Epithelial cell of prostate (primary cell): ENCODE measurements around the gene PCNX4.
"Not testable (repeated sequence)": the region's sequence is repeated elsewhere in the genome, so short reads cannot be mapped to it uniquely, and the experiment has no call there.

Experiments used
- DNase-seq: peaks from one replicate; pipeline ENCODE4 v3.0.0-alpha.2; 2011; ENCODE audit warnings: low read depth, low spot score
- H3K27ac ChIP-seq: fragments of 450-650 bp; 2 replicates; pipeline ENCODE4 v1.5.1; 2017; ENCODE audit warnings: mild to moderate bottlenecking

Gene PCNX4

DNA sequence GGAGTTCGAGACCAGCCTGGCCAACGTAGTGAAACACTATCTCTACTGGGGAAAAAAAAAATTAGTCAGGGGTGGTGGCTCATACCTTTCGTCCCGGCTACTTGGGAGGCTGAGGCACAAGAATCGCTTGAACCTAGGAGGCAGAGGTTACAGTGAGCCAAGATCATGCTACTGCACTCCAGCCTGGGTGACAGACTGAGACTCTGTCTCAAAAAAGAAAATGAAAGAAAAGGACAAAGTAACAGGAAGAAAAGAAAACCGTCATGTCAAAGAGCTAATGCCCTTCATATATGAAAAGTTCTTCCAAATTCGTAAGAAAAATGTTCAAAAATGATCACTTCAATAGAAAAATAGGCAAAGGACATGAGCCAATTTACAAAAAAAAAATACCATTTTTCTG lies 8.1 kb downstream of the PCNX4 start:
- DNase-seq: not testable (repeated sequence)

DNA sequence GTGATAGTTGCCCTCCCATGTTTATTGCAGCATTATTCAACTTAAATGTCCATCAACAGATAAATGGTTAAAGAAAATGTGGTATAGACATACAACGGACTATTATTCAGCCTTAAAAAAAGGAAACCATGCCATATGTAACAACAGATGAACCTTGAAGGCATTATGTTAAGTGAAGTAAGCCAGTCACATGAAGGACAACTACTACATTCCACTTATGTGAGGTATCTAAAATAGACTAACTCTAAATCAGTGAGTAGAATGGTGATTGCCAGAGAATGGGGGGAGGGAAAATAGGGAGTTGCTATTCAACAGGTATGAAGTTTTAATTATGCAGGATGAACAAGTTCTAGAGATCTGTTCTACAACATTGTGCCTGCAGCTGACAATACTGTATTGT lies 10.1 kb downstream of the PCNX4 start:
- no peak overlapping the region for H3K27ac ChIP-seq
- no peak for DNase-seq

More for the DNA sequence above, 8.1 kb downstream of the PCNX4 start:
- not testable (repeated sequence) for H3K27ac ChIP-seq

DNA sequence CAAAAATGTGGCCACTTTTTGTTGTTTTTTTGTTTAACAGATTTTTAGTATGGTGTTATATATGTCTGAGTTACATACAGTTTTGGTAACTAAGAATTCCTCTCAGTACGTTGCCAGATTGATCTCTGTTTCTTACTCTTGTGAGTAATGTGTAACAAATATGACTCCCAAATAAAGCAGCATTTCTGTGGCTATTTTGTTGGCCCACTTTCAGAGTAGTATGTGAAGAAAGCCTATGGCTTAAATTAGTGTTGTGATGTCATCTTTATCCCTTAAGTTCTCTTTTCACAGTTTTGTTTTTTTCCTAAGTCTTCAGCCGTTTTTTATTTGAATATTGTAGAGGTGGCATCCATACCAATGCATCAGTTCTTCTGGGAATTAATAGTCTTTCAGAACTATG lies 10.7 kb downstream of the PCNX4 start:
- no peak overlapping the region for H3K27ac ChIP-seq
- DNase-seq: no peak

DNA sequence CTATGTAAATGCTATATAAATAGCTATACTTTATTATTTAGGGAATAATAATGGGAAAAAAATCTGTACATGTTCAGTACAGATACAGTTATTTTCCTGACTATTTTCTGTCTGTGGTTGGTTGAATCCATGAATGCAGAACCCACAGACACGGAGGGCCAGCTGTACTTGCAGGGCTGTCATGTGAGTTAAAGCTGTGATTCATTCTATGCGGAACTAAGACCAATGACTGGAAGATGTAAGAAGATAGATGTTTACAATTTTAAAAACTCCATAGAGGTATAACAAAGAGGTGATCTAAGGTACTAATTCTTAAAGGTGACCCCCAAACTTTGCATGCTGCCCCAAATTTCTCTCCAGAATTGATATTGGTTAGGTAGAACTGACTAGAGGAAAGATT lies 14.6 kb downstream of the PCNX4 start:
- no peak for DNase-seq
- no peak overlapping the region for H3K27ac ChIP-seq

DNA sequence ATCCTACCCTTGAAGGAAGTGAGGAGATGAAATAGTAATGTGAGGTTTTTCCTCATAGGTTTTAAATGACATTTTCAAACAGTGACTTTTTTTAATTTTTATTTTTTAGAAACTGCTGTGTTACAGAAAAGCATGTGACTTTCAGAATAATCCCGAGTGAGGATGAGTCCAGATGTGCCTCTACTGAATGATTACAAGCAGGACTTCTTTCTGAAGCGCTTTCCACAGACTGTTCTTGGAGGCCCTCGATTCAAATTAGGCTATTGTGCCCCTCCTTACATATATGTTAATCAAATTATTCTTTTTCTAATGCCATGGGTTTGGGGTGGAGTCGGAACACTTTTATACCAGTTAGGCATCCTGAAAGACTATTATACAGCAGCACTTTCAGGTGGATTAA lies 15.8 kb downstream of the PCNX4 start:
- no peak overlapping the region for H3K27ac ChIP-seq
- DNase-seq: no peak

DNA sequence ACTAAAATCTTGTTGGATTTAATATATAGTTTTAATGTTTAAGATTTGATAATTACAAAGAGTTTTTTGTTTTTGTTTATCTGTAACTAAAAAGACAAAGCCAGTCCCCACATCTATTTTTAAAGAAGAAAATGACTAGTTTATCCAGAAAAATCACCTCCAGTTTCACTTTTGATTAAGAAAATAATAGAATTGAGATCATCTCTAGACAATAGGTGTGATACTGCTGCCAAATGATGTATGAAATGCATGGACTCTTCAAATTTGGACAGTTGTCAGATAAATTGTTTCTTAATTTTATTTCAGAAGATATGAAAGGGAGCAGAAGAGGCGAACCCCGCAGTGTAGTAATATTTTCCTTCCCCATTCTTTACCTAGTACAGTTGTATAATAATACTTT lies 20.0 kb downstream of the PCNX4 start:
- no peak for DNase-seq
- H3K27ac ChIP-seq: no peak overlapping the region

DNA sequence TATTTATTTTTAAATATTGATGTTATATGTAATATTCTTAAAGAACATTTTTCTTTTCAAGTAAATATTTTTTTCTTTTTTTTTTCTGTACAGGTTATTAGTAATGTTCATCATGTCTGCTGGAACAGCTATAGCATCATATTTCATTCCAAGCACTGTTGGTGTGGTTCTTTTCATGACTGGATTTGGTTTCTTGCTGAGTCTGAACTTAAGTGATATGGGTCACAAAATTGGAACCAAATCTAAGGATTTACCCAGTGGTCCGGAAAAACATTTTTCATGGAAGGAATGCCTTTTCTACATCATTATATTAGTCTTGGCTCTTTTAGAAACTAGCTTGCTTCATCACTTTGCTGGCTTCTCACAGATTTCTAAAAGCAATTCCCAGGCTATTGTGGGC lies 23.2 kb downstream of the PCNX4 start:
- H3K27ac ChIP-seq: peak overlapping the region; percentile 54

DNA sequence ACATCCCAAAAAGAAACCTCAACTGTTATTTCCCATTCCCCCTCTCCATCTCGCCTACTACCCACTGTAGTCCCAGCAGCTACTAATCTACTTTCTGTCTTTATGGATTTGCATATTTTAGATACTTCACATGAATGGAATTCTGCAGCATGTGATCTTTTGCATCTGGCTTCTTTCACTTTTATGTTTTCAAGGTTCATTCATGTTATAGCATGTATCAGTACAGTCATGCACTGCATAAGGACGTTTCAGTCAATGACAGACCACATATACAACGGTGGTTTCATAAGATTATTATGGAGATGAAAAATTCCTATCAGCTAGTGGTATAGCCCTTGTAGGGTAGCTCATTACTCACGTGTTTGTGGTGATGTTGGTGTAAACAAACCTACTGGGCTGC lies 24.5 kb downstream of the PCNX4 start:
- peak; percentile 79 for DNase-seq
- peak overlapping the region; percentile 54 for H3K27ac ChIP-seq

More for the DNA sequence above, 23.2 kb downstream of the PCNX4 start:
- no peak for DNase-seq

DNA sequence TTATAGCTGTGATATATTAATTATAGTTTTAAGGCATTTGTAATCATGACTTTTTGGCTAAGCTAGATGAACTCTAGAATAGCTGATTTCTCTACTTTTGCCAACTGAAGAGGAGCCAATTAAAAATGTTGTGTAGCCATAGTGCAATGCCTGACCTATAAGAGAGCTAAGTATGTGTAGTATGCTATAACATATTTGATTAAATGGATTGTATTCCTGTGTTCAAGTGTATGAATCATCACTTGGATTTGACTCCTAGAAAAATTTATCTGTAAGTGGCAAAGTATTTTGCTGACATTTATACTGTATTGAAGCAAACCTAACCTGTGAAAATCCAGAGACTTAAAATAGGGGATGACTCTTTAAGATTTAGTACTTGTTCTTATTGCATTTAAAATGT lies 34.2 kb downstream of the PCNX4 start:
- no peak for DNase-seq
- H3K27ac ChIP-seq: no peak overlapping the region

DNA sequence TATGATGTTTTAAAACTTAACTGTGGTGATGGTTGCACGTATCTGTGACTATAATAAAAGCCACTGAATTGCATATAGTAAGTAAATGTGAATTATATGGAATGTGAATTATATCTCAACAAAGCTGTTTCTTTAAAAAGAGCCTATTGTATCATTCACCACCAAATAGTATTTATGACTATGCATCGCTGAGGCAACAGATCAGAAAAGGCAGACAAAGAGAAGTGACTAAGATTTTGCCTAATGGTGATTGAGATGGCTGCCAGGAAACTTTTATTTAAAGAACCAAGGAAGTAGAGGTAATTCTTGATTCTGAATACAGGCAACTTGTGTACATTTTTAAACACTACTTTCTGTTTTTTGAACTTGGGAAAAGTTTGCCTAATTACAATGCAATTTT lies 41.8 kb downstream of the PCNX4 start:
- no peak for DNase-seq
- H3K27ac ChIP-seq: peak overlapping the region; percentile 30

DNA sequence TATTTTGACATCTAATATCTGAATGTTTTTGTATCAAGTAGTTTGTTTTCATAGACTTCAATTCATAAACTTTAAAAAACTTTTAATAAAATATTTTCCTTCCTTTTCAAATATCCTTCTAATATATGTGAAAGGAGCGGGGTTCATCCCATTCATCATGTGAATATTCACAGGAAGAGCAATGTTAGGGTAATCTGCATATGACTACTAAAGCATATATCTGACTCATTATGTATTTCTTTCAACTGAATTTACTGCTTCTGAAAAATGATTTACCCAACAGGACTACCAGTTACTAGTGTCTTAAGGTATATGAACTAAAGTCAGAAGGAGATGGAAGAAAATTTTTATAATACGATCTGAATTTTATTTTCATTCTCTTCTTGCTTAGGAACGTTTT lies 43.0 kb downstream of the PCNX4 start:
- H3K27ac ChIP-seq: peak overlapping the region; percentile 30
- no peak for DNase-seq

DNA sequence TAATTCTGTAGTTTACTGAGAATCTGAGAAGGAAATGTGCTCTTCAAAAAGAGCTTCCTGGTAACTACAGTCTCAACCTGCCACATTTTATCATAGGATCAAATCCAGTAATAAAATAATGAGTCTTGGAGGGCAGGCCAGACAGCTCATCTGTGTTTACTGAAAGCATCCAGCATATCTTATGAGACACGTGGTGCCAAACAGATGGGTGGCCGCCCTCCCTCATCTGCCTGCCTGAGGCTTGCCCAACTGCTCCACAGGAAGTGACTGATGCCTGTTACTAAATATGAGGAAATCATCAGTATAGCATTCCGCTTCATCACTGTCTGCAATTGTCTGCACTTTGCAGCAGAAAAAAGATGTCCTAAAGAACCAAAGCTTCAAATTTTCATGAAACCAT lies 60.0 kb downstream of the PCNX4 start:
- peak overlapping the region; percentile 90 for H3K27ac ChIP-seq
- peak; percentile 89 for DNase-seq

DNA sequence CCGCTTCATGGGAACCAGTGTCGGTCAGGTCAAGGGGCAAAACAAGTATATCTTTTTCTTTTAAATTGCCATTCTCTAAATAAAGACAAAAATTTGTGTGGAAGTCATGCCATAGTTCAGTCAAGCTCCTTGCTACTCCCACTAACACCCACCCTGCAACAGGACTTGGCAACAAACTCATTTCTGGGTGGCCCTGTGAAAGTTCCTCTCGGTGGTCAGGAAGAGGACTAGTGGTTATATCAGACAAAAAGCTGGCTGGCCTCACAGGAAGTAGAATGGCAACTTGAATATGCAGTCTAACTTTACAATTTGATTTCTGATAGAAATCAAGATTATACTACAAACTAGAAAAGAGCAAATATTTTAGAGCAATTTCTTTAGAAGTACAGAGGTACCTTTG lies 62.3 kb downstream of the PCNX4 start:
- peak overlapping the region; percentile 90 for H3K27ac ChIP-seq
- no peak for DNase-seq

DNA sequence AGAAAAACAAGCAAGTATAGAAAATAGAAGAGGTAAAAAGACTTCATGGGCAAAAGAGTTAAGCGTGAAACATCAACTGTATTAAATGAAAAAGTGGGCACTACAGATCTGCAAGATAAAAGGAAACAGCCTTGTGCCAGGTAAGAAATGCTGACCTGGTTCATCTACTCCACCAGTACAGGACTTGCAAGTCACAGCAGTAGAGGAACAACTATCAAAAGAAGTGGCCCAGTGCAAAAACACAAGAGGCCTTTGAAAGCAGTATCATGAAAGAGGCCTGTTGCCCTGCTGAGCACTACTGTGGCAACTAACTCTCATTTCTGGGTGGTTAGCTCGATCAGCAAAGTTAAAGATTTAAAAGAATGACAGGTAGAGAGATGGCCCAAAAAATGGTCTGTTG lies 62.9 kb downstream of the PCNX4 start:
- peak overlapping the region; percentile 90 for H3K27ac ChIP-seq
- DNase-seq: no peak

DNA sequence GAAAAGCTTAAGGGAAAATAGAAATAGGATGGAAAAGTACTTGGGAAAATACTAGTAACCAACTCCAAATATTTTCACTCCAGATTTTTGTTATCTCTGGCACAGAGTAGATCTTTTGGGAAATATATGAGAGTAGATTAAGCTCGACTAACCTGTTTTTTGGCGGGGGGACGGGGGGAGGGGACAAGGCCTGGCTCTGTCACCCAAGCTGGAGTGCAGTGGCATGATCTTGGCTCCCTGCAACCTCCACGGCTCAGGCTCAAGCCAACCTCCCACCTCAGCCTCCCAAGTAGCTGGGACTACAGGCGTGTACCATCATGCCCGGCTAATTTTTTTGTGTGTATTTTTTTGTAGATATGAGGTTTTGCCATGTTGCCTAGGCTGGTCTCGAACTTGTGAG lies 68.7 kb downstream of the PCNX4 start:
- no peak overlapping the region for H3K27ac ChIP-seq
- DNase-seq: no peak

DNA sequence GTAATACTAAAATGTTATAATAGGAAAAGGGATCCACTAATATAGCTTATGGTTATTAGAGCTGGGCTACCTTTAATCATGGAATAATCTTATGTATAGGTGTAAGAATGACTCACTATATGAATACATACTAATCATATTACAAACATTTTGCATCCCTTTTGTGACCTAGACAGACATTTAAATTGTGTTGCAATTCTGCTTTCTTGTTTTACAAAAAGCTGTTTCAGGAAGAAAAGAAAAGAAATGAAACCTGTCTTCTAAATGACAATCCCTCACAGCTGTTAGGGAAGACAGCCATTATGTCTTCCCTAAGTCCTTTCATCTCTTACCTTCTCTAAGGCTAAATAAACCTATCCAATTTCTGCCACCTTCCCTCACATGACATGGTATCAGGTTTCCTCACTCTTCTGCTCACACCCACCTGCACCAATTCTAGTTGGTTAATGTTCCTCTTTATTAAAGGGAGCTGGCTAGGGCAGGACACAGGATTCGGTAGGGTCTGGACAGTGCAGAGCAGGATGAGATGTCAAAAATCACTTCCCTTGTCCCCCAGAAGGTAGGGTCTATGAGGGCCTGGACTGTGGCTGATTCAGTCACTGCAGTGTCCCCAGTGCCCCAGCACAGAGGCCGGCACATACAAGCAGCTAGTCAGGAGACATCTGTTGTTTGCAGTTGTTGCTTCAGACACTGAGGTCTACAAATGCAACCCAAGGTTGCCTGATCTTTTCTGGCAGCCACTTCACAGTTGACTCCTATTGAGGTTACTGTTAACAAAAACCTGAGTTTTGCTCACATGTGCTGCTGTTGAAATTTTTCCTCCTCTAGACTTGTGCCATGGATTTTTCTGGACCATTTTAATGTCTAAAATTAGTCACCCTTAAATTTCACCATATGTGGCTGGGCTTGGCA lies 69.7 kb downstream of the PCNX4 start:
- DNase-seq: no peak
- peak overlapping the region; percentile 66 for H3K27ac ChIP-seq

DNA sequence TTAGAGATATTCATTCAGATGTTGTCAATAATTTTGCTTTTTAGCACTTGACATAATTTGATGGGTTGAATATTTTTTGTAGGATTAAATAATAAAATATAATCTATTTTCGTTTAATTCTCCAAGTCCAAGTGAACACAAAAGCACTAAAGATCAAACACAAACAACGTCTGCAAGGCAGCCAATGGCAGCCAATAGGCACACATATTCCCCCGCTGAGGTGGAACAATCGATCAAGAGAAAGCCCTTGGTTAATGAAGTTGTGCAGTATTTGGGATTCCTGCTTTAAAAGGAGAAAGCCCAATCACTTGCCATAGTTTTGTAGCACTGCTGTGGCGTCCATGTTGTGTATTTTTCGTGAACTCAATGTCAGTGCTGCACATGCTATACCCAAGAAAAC lies 72.0 kb downstream of the PCNX4 start:
- peak overlapping the region; percentile 89 for H3K27ac ChIP-seq
- DNase-seq: no peak

DNA sequence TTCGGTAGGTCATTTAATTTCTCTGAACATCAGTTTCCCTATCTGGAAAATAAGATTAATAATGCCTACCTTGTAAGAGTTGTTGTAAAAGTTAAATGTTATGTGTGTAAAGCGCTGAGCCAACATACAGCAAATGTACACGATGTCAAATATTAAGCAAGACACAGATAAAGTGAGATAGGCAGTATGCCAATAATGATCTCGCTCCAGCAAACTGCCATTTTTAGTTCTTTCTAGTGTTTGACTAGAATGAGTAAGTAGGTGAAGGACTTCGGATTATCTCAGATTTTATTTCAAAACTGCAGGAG lies 72.6 kb downstream of the PCNX4 start:
- no peak for DNase-seq
- peak overlapping the region; percentile 89 for H3K27ac ChIP-seq

DNA sequence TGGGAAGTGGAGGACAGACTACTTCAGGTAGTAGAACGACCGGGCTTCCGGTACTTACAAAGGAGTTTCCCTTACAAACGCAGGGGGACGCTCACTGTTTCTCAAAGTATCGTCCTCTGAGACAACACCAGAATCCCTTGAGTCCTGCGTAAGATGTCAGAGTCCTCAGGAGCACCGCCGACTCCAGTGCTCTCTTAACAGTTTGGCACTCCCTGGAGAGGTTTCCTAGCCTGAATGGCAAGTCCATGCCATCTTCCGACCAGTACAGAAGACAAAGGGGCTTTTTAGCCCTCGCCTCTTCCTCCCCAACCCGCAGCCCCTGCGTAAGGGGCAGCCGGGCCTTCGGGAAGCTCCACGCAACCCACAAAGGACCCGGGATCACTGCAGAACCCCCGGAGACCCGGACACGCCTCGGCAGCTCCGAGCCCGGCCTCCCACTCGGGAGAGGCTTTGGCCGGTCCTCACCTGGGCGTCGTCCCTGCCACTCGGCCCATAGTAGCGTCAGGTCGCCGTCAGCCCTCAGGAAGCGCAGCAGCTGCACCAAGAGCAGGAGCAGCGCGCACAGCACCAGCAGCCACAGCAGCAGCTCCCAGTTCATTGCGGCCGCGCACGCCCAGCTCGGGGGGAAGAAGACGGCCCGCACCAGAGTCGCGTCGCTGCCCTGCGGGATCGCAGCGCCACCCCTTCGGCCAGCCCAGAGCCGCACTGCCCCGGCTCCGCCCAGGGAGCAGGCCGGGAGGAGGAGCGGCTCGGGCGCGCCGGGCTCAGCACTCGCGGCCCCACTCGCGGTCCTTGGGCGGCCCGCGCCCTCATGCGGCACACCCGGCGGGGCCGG lies 73.2 kb downstream of the PCNX4 start, which contains the start of gene DHRS7:
DHRS7 (minus strand) TSS at position 687 of the 835 bp plus-strand sequence; CDS start at position 598, 89 bp downstream.
- H3K27ac ChIP-seq: peak within 1 kb of the TSS; percentile 89
- no peak for DNase-seq

DNA sequence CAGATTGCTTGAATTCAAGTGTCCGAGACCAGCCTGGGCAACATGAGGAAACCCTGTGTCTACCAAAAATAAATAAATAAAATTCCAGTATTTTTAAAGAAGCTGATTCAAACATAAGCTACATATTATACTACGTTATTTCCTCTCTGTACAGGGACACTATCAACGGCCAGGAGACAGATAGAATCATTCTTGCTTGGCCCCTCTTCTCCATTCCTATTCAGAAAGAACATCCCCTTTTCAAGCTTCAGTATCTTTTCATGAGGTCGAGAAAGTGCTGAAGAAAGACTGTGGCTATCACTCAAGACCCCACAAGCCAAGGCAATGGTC lies 73.8 kb downstream of the PCNX4 start:
- DNase-seq: no peak
- H3K27ac ChIP-seq: peak overlapping the region; percentile 89

DNA sequence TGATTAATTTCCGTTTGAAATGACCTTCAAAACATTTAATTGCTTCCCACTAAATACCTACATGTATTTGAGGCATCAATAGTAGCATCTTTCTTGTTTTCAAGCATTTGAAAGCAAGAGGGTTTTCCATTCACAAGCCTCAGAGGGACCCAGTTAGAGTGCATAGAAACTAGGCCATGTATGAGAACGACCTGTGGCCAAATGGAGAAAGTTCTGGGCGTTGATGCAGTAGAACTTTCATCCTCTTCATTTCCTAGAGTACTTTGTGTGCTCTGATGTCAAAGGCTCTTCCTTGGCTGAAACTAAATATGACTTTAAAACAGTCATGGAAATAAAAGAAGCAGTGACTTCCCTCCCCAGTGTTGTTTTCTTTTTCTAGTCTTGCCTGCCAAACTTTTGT lies 74.4 kb downstream of the PCNX4 start:
- no peak overlapping the region for H3K27ac ChIP-seq
- no peak for DNase-seq
